ENCODE measurements around the gene CTTNBP2NL.

GRCh38 chr1:112472142-112472541, 76.1 kb downstream of the CTTNBP2NL start:
- TF ChIP-seq, protein P1, sequence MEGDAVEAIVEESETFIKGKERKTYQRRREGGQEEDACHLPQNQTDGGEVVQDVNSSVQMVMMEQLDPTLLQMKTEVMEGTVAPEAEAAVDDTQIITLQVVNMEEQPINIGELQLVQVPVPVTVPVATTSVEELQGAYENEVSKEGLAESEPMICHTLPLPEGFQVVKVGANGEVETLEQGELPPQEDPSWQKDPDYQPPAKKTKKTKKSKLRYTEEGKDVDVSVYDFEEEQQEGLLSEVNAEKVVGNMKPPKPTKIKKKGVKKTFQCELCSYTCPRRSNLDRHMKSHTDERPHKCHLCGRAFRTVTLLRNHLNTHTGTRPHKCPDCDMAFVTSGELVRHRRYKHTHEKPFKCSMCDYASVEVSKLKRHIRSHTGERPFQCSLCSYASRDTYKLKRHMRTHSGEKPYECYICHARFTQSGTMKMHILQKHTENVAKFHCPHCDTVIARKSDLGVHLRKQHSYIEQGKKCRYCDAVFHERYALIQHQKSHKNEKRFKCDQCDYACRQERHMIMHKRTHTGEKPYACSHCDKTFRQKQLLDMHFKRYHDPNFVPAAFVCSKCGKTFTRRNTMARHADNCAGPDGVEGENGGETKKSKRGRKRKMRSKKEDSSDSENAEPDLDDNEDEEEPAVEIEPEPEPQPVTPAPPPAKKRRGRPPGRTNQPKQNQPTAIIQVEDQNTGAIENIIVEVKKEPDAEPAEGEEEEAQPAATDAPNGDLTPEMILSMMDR (IDR thresholded peaks at IDR 0.05), result no peak
- TF ChIP-seq POLR2A (IDR thresholded peaks at IDR 0.05), result no peak

Data from right lobe of liver (tissue), 4 donors.